HepG2 (cell line): ENCODE data around the gene TIMM9. TPM values are rescaled to one million over a fixed set of nuclear protein-coding genes. Genes with fewer than 3 reads are reported as not detected.
A peak's percentile ranks its signal among the peaks of the same experiment; 100 is the strongest.

Experiments
- ADNP ChIP-seq: sonication (generic); formaldehyde crosslinking; IDR thresholded peaks from 2 replicates; pipeline ENCODE4 v1.4.0; 2020; ENCODE audit warnings: missing genetic modification reagents
- ERF ChIP-seq: IDR thresholded peaks from 2 replicates; pipeline ENCODE4 v1.6.1; 2018; ENCODE audit warnings: missing biosample characterization, missing genetic modification reagents
- GABPB1 ChIP-seq: IDR thresholded peaks from 2 replicates; pipeline ENCODE4 v1.6.1; 2016; ENCODE audit warnings: mild to moderate bottlenecking, missing genetic modification reagents, moderate library complexity, missing compliant biosample characterization
- GTF2F1 ChIP-seq: fragments of 150-350 bp; IDR thresholded peaks from 2 replicates; pipeline ENCODE4 v1.6.1; 2014; ENCODE audit warnings: low read length
- KDM1A ChIP-seq: IDR thresholded peaks from 2 replicates; pipeline ENCODE4 v1.6.1; 2016; ENCODE audit warnings: missing compliant biosample characterization
- KLF13 ChIP-seq: sonication (generic); formaldehyde crosslinking; IDR thresholded peaks from 2 replicates; pipeline ENCODE4 v1.4.0; 2020; ENCODE audit warnings: mild to moderate bottlenecking, missing genetic modification reagents
- MTF1 ChIP-seq: sonication (generic); formaldehyde crosslinking; IDR thresholded peaks from 2 replicates; pipeline ENCODE4 v1.5.0; 2020; ENCODE audit warnings: missing genetic modification reagents
- NFIB ChIP-seq: sonication (generic); formaldehyde crosslinking; IDR thresholded peaks from 2 replicates; pipeline ENCODE4 v1.9.0; 2021; ENCODE audit warnings: missing genetic modification reagents, mild to moderate bottlenecking, borderline replicate concordance
- TGIF2 ChIP-seq: IDR thresholded peaks from 2 replicates; pipeline ENCODE4 v1.6.1; 2016; ENCODE audit warnings: control low read depth, missing compliant biosample characterization
- TRIM24 ChIP-seq: sonication (generic); formaldehyde crosslinking; IDR thresholded peaks from 2 replicates; pipeline ENCODE4 v1.8.0; 2022; ENCODE audit warnings: mild to moderate bottlenecking, missing genetic modification reagents
- TSC22D2 ChIP-seq: sonication (generic); formaldehyde crosslinking; IDR thresholded peaks from 2 replicates; pipeline ENCODE4 v1.5.1; 2020; ENCODE audit warnings: missing genetic modification reagents, mild to moderate bottlenecking, borderline replicate concordance
- ZBTB20 ChIP-seq: sonication (generic); formaldehyde crosslinking; IDR thresholded peaks from 2 replicates; pipeline ENCODE4 v1.8.1; 2023; ENCODE audit warnings: missing genetic modification reagents, low read depth, mild to moderate bottlenecking, borderline replicate concordance
- ZNF160 ChIP-seq: sonication (generic); formaldehyde crosslinking; IDR thresholded peaks from 2 replicates; pipeline ENCODE4 v1.8.0; 2022; ENCODE audit warnings: mild to moderate bottlenecking, inconsistent platforms, missing genetic modification reagents
- ZNF326 ChIP-seq: sonication (generic); formaldehyde crosslinking; IDR thresholded peaks from 2 replicates; pipeline ENCODE4 v1.4.0; 2020; ENCODE audit warnings: missing genetic modification reagents, borderline replicate concordance
- ZNF567 ChIP-seq: sonication (generic); formaldehyde crosslinking; IDR thresholded peaks from 2 replicates; pipeline ENCODE4 v1.8.1; 2023; ENCODE audit warnings: mild to moderate bottlenecking, missing genetic modification reagents, borderline replicate concordance
- polyA plus RNA-seq, 8 experiments: library from polyadenylated mRNA; depleted of rRNA in 3 of 8; stranded (reverse) in 7 of 8; unstranded in 1 of 8; fragments of >200 nt; fragmentation: Illumina TruSeq in 4 of 8; extraction: Trizol in 4 of 8; gene quantifications; 2 replicates each; pipeline versions ENCODE4 v1.2.1 to v1.2.3, GENCODE V29; 2011 to 2016; ENCODE audit warnings: low read depth in 4 of 8, missing spikeins in 1 of 8, mixed read lengths in 1 of 8; ENCODE audit not compliant: insufficient read depth in 1 of 8
- total RNA-seq, 5 experiments: library from RNA; depleted of rRNA; stranded (reverse); fragments of >200 nt; fragmentation: Illumina TruSeq; extraction: Trizol; gene quantifications; 2 replicates each; pipeline ENCODE4 v1.2.3, GENCODE V29; 2016; ENCODE audit warnings: low read depth in 1 of 5
- TF ChIP-seq, protein P1 (sequence below): sonication (generic); formaldehyde crosslinking; IDR thresholded peaks from 2 replicates; pipeline ENCODE4 v1.4.0; 2020; ENCODE audit warnings: low read depth, mild to moderate bottlenecking, missing genetic modification reagents
- TF ChIP-seq, protein P2 (sequence below): sonication (generic); formaldehyde crosslinking; IDR thresholded peaks from 2 replicates; pipeline ENCODE4 v1.4.0; 2020; ENCODE audit warnings: missing genetic modification reagents
- TF ChIP-seq, protein P3 (sequence below): sonication (generic); formaldehyde crosslinking; conservative IDR thresholded peaks from 2 replicates; pipeline ENCODE4 v1.4.0; 2020; ENCODE audit warnings: mild to moderate bottlenecking, missing genetic modification reagents, moderate library complexity
- TF ChIP-seq, protein P4 (sequence below): sonication (generic); formaldehyde crosslinking; IDR thresholded peaks from 2 replicates; pipeline ENCODE4 v1.5.0; 2020; ENCODE audit warnings: missing genetic modification reagents

The TIMM9 gene
- total and polyA plus RNA-seq, 2 of the 13 experiments (the other 11 are each of a cell fraction or from before 2014, with no cell fraction given), result 30.5 to 42.5 TPM

DNA sequence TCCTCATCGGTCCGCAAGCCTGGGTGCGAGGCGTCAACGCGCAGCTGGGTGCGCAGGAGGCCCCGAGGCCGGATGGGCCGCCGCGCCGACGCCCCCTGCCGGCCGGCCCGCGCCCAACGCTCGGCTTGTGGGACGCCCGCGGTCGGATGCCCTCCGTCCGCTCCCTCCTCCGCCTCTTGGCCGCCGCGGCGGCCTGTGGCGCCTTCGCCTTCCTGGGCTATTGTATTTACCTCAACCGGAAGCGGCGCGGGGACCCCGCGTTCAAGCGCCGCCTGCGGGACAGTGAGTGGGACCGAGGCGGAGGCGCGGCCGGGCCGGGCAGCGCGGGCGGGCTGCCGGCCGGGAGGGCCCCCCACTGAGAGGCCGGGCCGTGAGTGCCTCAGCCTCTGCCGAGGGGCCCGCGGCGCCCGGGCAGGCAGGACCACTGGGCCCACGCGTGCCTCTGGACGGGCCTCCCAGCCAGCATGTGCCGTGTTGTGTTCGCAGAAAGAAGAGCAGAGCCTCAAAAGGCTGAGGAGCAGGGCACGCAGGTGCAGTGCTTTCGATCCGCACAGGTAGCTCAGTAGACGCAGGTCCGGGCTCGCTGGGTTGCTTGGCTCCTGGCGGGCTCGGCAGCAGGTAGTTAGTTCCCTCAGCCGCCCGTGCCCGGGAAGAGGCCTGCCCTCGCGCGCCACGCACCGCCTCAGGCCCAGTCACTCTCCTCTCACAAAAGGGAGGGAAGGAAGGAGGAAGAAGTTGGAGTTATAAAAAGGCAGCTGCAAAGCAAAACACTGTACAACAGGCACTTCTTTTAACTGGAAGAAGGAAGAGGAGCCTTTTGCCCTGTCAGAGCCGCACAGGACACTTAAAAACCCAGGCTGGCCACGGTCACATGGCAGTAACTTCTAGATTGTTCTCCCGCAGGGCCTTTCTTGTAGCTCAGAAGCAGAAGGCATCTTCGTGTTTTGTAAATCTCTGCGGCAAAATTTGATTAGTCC lies 31.2 kb downstream of the TIMM9 start, which contains the start of gene TOMM20L (continued):
- TF ChIP-seq, protein P1, sequence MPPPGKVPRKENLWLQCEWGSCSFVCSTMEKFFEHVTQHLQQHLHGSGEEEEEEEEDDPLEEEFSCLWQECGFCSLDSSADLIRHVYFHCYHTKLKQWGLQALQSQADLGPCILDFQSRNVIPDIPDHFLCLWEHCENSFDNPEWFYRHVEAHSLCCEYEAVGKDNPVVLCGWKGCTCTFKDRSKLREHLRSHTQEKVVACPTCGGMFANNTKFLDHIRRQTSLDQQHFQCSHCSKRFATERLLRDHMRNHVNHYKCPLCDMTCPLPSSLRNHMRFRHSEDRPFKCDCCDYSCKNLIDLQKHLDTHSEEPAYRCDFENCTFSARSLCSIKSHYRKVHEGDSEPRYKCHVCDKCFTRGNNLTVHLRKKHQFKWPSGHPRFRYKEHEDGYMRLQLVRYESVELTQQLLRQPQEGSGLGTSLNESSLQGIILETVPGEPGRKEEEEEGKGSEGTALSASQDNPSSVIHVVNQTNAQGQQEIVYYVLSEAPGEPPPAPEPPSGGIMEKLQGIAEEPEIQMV, result peak; percentile 99
- TF ChIP-seq NFIB (CRISPR knock-in tag) (no peak), GABPB1 (CRISPR knock-in tag) (peak; percentile 82), GTF2F1 (no peak), TGIF2 (CRISPR knock-in tag) (0 out of 2 replicates have a peak, but pooled peaks have one; percentile 8), ZNF567 (CRISPR knock-in tag) (0 out of 2 replicates have a peak, but pooled peaks have one; percentile 29), ZNF326 (CRISPR knock-in tag) (no peak), TRIM24 (CRISPR knock-in tag) (no peak), TSC22D2 (CRISPR knock-in tag) (no peak), MTF1 (0 out of 2 replicates have a peak, but pooled peaks have one; percentile 47), ERF (CRISPR knock-in tag) (0 out of 2 replicates have a peak, but pooled peaks have one; percentile 18), ZNF160 (CRISPR knock-in tag) (peak; percentile 9; the same call in 1 of the 2 replicates), ADNP (CRISPR knock-in tag) (peak; percentile 81), KDM1A (CRISPR knock-in tag) (0 out of 2 replicates have a peak, but pooled peaks have one; percentile 47), ZBTB20 (no peak), KLF13 (CRISPR knock-in tag) (peak; percentile 50; the same call in 1 of the 2 replicates)
- TF ChIP-seq, protein P2, sequence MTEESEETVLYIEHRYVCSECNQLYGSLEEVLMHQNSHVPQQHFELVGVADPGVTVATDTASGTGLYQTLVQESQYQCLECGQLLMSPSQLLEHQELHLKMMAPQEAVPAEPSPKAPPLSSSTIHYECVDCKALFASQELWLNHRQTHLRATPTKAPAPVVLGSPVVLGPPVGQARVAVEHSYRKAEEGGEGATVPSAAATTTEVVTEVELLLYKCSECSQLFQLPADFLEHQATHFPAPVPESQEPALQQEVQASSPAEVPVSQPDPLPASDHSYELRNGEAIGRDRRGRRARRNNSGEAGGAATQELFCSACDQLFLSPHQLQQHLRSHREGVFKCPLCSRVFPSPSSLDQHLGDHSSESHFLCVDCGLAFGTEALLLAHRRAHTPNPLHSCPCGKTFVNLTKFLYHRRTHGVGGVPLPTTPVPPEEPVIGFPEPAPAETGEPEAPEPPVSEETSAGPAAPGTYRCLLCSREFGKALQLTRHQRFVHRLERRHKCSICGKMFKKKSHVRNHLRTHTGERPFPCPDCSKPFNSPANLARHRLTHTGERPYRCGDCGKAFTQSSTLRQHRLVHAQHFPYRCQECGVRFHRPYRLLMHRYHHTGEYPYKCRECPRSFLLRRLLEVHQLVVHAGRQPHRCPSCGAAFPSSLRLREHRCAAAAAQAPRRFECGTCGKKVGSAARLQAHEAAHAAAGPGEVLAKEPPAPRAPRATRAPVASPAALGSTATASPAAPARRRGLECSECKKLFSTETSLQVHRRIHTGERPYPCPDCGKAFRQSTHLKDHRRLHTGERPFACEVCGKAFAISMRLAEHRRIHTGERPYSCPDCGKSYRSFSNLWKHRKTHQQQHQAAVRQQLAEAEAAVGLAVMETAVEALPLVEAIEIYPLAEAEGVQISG, result peak; percentile 84
- TF ChIP-seq, protein P3, sequence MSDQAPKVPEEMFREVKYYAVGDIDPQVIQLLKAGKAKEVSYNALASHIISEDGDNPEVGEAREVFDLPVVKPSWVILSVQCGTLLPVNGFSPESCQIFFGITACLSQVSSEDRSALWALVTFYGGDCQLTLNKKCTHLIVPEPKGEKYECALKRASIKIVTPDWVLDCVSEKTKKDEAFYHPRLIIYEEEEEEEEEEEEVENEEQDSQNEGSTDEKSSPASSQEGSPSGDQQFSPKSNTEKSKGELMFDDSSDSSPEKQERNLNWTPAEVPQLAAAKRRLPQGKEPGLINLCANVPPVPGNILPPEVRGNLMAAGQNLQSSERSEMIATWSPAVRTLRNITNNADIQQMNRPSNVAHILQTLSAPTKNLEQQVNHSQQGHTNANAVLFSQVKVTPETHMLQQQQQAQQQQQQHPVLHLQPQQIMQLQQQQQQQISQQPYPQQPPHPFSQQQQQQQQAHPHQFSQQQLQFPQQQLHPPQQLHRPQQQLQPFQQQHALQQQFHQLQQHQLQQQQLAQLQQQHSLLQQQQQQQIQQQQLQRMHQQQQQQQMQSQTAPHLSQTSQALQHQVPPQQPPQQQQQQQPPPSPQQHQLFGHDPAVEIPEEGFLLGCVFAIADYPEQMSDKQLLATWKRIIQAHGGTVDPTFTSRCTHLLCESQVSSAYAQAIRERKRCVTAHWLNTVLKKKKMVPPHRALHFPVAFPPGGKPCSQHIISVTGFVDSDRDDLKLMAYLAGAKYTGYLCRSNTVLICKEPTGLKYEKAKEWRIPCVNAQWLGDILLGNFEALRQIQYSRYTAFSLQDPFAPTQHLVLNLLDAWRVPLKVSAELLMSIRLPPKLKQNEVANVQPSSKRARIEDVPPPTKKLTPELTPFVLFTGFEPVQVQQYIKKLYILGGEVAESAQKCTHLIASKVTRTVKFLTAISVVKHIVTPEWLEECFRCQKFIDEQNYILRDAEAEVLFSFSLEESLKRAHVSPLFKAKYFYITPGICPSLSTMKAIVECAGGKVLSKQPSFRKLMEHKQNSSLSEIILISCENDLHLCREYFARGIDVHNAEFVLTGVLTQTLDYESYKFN, result peak; percentile 13
- TF ChIP-seq, protein P4, sequence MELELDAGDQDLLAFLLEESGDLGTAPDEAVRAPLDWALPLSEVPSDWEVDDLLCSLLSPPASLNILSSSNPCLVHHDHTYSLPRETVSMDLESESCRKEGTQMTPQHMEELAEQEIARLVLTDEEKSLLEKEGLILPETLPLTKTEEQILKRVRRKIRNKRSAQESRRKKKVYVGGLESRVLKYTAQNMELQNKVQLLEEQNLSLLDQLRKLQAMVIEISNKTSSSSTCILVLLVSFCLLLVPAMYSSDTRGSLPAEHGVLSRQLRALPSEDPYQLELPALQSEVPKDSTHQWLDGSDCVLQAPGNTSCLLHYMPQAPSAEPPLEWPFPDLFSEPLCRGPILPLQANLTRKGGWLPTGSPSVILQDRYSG (CRISPR knock-in tag), result no peak; the same call in 1 of the 2 replicates
